H9 (cell line): ENCODE data around the gene RFX8. TPM values are rescaled to one million over a fixed set of nuclear protein-coding genes. Genes with fewer than 3 reads are reported as not detected.

Experiments used
- DNase-seq: peaks from one replicate; pipeline ENCODE4 v3.0.0-alpha.2; 2017
- H2AFZ ChIP-seq: one replicate; pipeline ENCODE4 v1.6.1; 2013; ENCODE audit warnings: mild to moderate bottlenecking, low read length, control low read depth, moderate library complexity
- H2AK5ac ChIP-seq: 2 replicates; pipeline ENCODE4 v1.6.1; 2013; ENCODE audit warnings: low read length, control low read depth, mixed read lengths; ENCODE audit not compliant: insufficient read length
- H2BK120ac ChIP-seq: one replicate; pipeline ENCODE4 v1.6.1; 2013; ENCODE audit warnings: low read depth, mild to moderate bottlenecking, low read length, control low read depth, inconsistent platforms; ENCODE audit not compliant: poor library complexity, severe bottlenecking
- H2BK12ac ChIP-seq: 2 replicates; pipeline ENCODE4 v1.6.1; 2013; ENCODE audit warnings: low read length, control low read depth, mixed read lengths, low read depth; ENCODE audit not compliant: insufficient read length
- H2BK15ac ChIP-seq: 2 replicates; pipeline ENCODE4 v1.6.1; 2013; ENCODE audit warnings: low read depth, low read length, control low read depth
- H2BK20ac ChIP-seq: one replicate; pipeline ENCODE4 v1.6.1; 2013; ENCODE audit warnings: low read depth, mild to moderate bottlenecking, low read length, control low read depth, inconsistent platforms; ENCODE audit not compliant: poor library complexity, severe bottlenecking
- H2BK5ac ChIP-seq: 2 replicates; pipeline ENCODE4 v1.6.1; 2013; ENCODE audit warnings: low read length, control low read depth, mixed read lengths; ENCODE audit not compliant: insufficient read length
- H3K14ac ChIP-seq: 2 replicates; pipeline ENCODE4 v1.6.1; 2013; ENCODE audit warnings: low read length, control low read depth; ENCODE audit not compliant: insufficient read depth
- H3K18ac ChIP-seq: 2 replicates; pipeline ENCODE4 v1.6.1; 2013; ENCODE audit warnings: low read depth, mild to moderate bottlenecking, mixed read lengths, low read length, control low read depth; ENCODE audit not compliant: insufficient read length
- H3K23ac ChIP-seq: 2 replicates; pipeline ENCODE4 v1.6.1; 2013; ENCODE audit warnings: low read length, control low read depth, mixed read lengths, low read depth; ENCODE audit not compliant: insufficient read length
- H3K23me2 ChIP-seq: 2 replicates; pipeline ENCODE4 v1.6.1; 2013; ENCODE audit warnings: low read depth, mild to moderate bottlenecking, mixed read lengths, low read length, control low read depth; ENCODE audit not compliant: insufficient read length, poor library complexity, severe bottlenecking
- H3K27ac ChIP-seq: 2 replicates; pipeline ENCODE4 v1.5.1; 2013; ENCODE audit warnings: low read length, control low read depth, mixed read lengths, low read depth; ENCODE audit not compliant: insufficient read length
- H3K27me3 ChIP-seq: 2 replicates; pipeline ENCODE4 v1.6.1; 2013; ENCODE audit warnings: low read length, control low read depth, inconsistent platforms; ENCODE audit not compliant: insufficient read depth
- H3K4ac ChIP-seq: 2 replicates; pipeline ENCODE4 v1.6.1; 2013; ENCODE audit warnings: low read depth, mild to moderate bottlenecking, control low read depth, inconsistent platforms, low read length, moderate library complexity
- H3K4me1 ChIP-seq: 2 replicates; pipeline ENCODE4 v1.6.1; 2013; ENCODE audit warnings: low read length, control low read depth, inconsistent platforms; ENCODE audit not compliant: insufficient read depth
- H3K4me2 ChIP-seq: 2 replicates; pipeline ENCODE4 v1.6.1; 2013; ENCODE audit warnings: low read length, control low read depth, mixed read lengths; ENCODE audit not compliant: insufficient read length, insufficient read depth
- H3K56ac ChIP-seq: 2 replicates; pipeline ENCODE4 v1.6.1; 2013; ENCODE audit warnings: low read depth, mild to moderate bottlenecking, mixed read lengths, low read length, control low read depth; ENCODE audit not compliant: insufficient read length
- H3K79me1 ChIP-seq: 2 replicates; pipeline ENCODE4 v1.6.1; 2013; ENCODE audit warnings: low read depth, mild to moderate bottlenecking, moderate library complexity, low read length, control low read depth, inconsistent platforms; ENCODE audit not compliant: insufficient read depth, poor library complexity, severe bottlenecking
- H3K79me2 ChIP-seq: 2 replicates; pipeline ENCODE4 v1.6.1; 2013; ENCODE audit warnings: low read length, control low read depth, inconsistent platforms; ENCODE audit not compliant: insufficient read depth
- H3K9ac ChIP-seq: 2 replicates; pipeline ENCODE4 v1.6.1; 2013; ENCODE audit warnings: low read length, control low read depth, mixed read lengths; ENCODE audit not compliant: insufficient read length; ENCODE audit errors: extremely low read depth
- H3K9me3 ChIP-seq: one replicate; pipeline ENCODE4 v1.6.1; 2013; ENCODE audit warnings: low read depth, low read length, inconsistent platforms; ENCODE audit not compliant: control insufficient read depth
- H3T11ph ChIP-seq: one replicate; pipeline ENCODE4 v1.6.1; 2013; ENCODE audit warnings: mild to moderate bottlenecking, low read length, control low read depth, inconsistent platforms
- H4K20me1 ChIP-seq: one replicate; pipeline ENCODE4 v1.6.1; 2013; ENCODE audit not compliant: control insufficient read depth, insufficient read length, insufficient read depth
- H4K5ac ChIP-seq: 2 replicates; pipeline ENCODE4 v1.6.1; 2013; ENCODE audit warnings: low read depth, mild to moderate bottlenecking, mixed read lengths, low read length, control low read depth; ENCODE audit not compliant: insufficient read length
- H4K8ac ChIP-seq: replicated peaks from 2 replicates; pipeline ENCODE4 v1.6.1; 2013; ENCODE audit warnings: low read length, control low read depth, mixed read lengths, low read depth; ENCODE audit not compliant: insufficient read length
- H4K91ac ChIP-seq: 2 replicates; pipeline ENCODE4 v1.6.1; 2013; ENCODE audit warnings: low read depth, mild to moderate bottlenecking, moderate library complexity, mixed read lengths, low read length, control low read depth; ENCODE audit not compliant: insufficient read length
- H3K27ac Mint-ChIP-seq, 3 experiments: 2 replicates in 2 of 3; 3 replicates in 1 of 3; pipeline ENCODE4 v1.8.0; 2020 to 2021; ENCODE audit warnings: mixed read lengths in 3 of 3, mild to moderate bottlenecking in 1 of 3, moderate library complexity in 1 of 3
- H3K27me3 Mint-ChIP-seq: 2 replicates; pipeline ENCODE4 v1.8.0; 2021; ENCODE audit warnings: low read depth, mild to moderate bottlenecking, moderate library complexity, mixed read lengths
- H3K36me3 Mint-ChIP-seq, 3 experiments: 2 replicates in 2 of 3; 3 replicates in 1 of 3; pipeline ENCODE4 v1.8.0; 2020 to 2021; ENCODE audit warnings: low read depth in 3 of 3, mixed read lengths in 3 of 3; ENCODE audit not compliant: insufficient read depth in 1 of 3
- H3K4me1 Mint-ChIP-seq, 2 experiments: 2 replicates each; pipeline ENCODE4 v1.8.0; 2020; ENCODE audit warnings: mixed read lengths in 2 of 2
- H3K4me3 Mint-ChIP-seq, 2 experiments: 2 replicates in 1 of 2; 3 replicates in 1 of 2; pipeline ENCODE4 v1.8.0; 2020 to 2021; ENCODE audit warnings: mild to moderate bottlenecking in 2 of 2, mixed read lengths in 2 of 2, moderate library complexity in 1 of 2
- H3K9me3 Mint-ChIP-seq, 2 experiments: 2 replicates in 1 of 2; 3 replicates in 1 of 2; pipeline ENCODE4 v1.8.0; 2020; ENCODE audit warnings: mild to moderate bottlenecking in 2 of 2, mixed read lengths in 2 of 2, moderate library complexity in 1 of 2
- WGBS: extraction: QIAGEN DNeasy Blood & Tissue Kit; methylation state at CpG from one replicate; pipeline ENCODE4 v1.1.7; 2013; ENCODE audit warnings: missing lambda C conversion rate, low lambda C conversion rate, mixed read lengths; ENCODE audit not compliant: insufficient read length; ENCODE audit errors: extremely low coverage; 5-methylcytosine and 5-hydroxymethylcytosine counted together
- total RNA-seq: library from RNA; stranded (reverse); gene quantifications from 2 replicates; pipeline ENCODE4 v1.2.1, GENCODE V29; 2021
- TF ChIP-seq, protein P1 (sequence below): fragments of 200-600 bp; sonication (generic); conservative IDR thresholded peaks from 3 replicates; pipeline ENCODE4 v1.8.0; 2021; ENCODE audit warnings: antibody characterized with exemption, mild to moderate bottlenecking

The RFX8 gene
- total RNA-seq, 1 experiment from 2014 or later = 0.22 TPM

DNA sequence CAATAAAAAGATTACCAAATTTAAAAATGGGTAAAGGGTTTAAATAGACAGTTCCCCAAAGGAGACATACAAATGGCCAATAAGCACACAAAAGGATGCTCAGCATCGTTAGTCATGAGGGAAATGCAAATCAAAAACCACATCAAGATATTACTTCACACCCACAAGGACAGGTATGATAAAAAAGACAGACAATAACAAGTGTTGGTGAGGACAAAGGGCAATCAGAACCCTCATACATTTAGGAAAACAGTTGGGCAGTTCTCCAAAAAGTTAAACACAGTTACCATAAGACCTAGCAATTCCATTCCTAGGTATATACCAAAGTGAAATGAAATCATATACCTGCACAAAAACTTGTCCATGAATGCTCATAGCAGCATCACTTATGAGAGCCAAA is 102.1 kb downstream of the RFX8 start:
- Histone ChIP-seq H4K91ac (no peak overlapping the region), H3K27me3 (no peaks in the 10 kb centered on the region), H3K79me1 (no peaks in the 10 kb centered on the region), H2BK12ac (no peak overlapping the region), H3K18ac (no peak overlapping the region), H3K9me3 (no peaks in the 10 kb centered on the region), H3K27ac (no peak overlapping the region), H2BK5ac (no peak overlapping the region), H2AK5ac (no peak overlapping the region), H3K23me2 (no peaks in the 10 kb centered on the region), H4K5ac (no peak overlapping the region), H4K20me1 (no peaks in the 10 kb centered on the region), H2BK15ac (no peak overlapping the region), H4K8ac (no peak overlapping the region), H2BK120ac (no peak overlapping the region), H3K4me1 (no peaks in the 10 kb centered on the region), H3T11ph (no peak overlapping the region), H3K79me2 (no peaks in the 10 kb centered on the region), H2AFZ (no peak overlapping the region), H3K9ac (no peak overlapping the region), H3K23ac (no peak overlapping the region), H3K14ac (no peak overlapping the region), H3K4ac (no peak overlapping the region), H2BK20ac (no peak overlapping the region), H3K56ac (no peak overlapping the region), H3K4me2 (no peak overlapping the region)
- H3K9me3 Mint-ChIP-seq = 0 out of 5 replicates have a peak, but pooled peaks cover 0 to 3% of the 10 kb centered on the region in 2 experiments
- TF ChIP-seq, protein P1, sequence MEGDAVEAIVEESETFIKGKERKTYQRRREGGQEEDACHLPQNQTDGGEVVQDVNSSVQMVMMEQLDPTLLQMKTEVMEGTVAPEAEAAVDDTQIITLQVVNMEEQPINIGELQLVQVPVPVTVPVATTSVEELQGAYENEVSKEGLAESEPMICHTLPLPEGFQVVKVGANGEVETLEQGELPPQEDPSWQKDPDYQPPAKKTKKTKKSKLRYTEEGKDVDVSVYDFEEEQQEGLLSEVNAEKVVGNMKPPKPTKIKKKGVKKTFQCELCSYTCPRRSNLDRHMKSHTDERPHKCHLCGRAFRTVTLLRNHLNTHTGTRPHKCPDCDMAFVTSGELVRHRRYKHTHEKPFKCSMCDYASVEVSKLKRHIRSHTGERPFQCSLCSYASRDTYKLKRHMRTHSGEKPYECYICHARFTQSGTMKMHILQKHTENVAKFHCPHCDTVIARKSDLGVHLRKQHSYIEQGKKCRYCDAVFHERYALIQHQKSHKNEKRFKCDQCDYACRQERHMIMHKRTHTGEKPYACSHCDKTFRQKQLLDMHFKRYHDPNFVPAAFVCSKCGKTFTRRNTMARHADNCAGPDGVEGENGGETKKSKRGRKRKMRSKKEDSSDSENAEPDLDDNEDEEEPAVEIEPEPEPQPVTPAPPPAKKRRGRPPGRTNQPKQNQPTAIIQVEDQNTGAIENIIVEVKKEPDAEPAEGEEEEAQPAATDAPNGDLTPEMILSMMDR = no peak
- H3K36me3 Mint-ChIP-seq = no peaks in the 10 kb centered on the region
- H3K4me1 Mint-ChIP-seq = peaks cover 9 to 10% of the 10 kb centered on the region in 2 experiments
- DNase-seq = no peak
- no peak overlapping the region for H3K4me3 Mint-ChIP-seq
- H3K27ac Mint-ChIP-seq = no peak overlapping the region
- peaks cover 3% of the 10 kb centered on the region for H3K27me3 Mint-ChIP-seq
- no CpG with 5 or more reads among the region's 1 CpG for WGBS
